OCI-LY1 (cell line): ENCODE measurements around the gene UBE2G1.
"Not testable (repeated sequence)": the region's sequence is repeated elsewhere in the genome, so short reads cannot be mapped to it uniquely, and the experiment has no call there.

Source experiments
- H2AFZ ChIP-seq: fragments of 200-600 bp; sonication (generic), shearing (Covaris generic); 2 replicates; pipeline ENCODE4 v1.6.0; 2014; ENCODE audit warnings: antibody characterized with exemption, mild to moderate bottlenecking, low read length
- H3F3A ChIP-seq: fragments of 200-600 bp; sonication (generic), shearing (Covaris generic); 2 replicates; pipeline ENCODE4 v1.6.0; 2014; ENCODE audit warnings: mild to moderate bottlenecking, antibody characterized with exemption, low read length, moderate library complexity; ENCODE audit not compliant: insufficient read depth
- H3K27ac ChIP-seq: fragments of 200-600 bp; sonication (generic); 2 replicates; pipeline ENCODE4 v1.5.1; 2014; ENCODE audit warnings: low read length, mixed run types, mild to moderate bottlenecking, low read depth; ENCODE audit not compliant: poor library complexity, severe bottlenecking
- H3K27me3 ChIP-seq: fragments of 200-600 bp; sonication (generic); 2 replicates; pipeline ENCODE4 v1.6.0; 2014; ENCODE audit warnings: antibody characterized with exemption, mild to moderate bottlenecking, low read length, moderate library complexity; ENCODE audit not compliant: insufficient read depth
- H3K36me3 ChIP-seq: fragments of 200-600 bp; sonication (generic); 2 replicates; pipeline ENCODE4 v1.6.1; 2014; ENCODE audit warnings: mild to moderate bottlenecking, antibody characterized with exemption, low read length, moderate library complexity, mixed read lengths; ENCODE audit not compliant: insufficient read depth
- H3K4me1 ChIP-seq: fragments of 200-600 bp; sonication (generic); 2 replicates; pipeline ENCODE4 v1.5.1; 2014; ENCODE audit warnings: mild to moderate bottlenecking, low read length, moderate library complexity; ENCODE audit not compliant: insufficient read depth, severe bottlenecking
- H3K4me2 ChIP-seq: fragments of 200-600 bp; sonication (generic), shearing (Covaris generic); 2 replicates; pipeline ENCODE4 v1.6.1; 2014; ENCODE audit warnings: low read length
- H3K4me3 ChIP-seq: fragments of 200-600 bp; sonication (generic); 2 replicates; pipeline ENCODE4 v1.5.1; 2014; ENCODE audit warnings: low read length, low read depth, mild to moderate bottlenecking, mixed read lengths; ENCODE audit not compliant: poor library complexity, severe bottlenecking
- H3K79me2 ChIP-seq: fragments of 200-600 bp; shearing (Covaris generic); 2 replicates; pipeline ENCODE4 v1.6.1; 2016; ENCODE audit warnings: mixed run types, low read length, mixed read lengths; ENCODE audit not compliant: insufficient read depth
- H3K9ac ChIP-seq: fragments of 200-600 bp; sonication (generic), shearing (Covaris generic); 2 replicates; pipeline ENCODE4 v1.6.1; 2014; ENCODE audit warnings: mild to moderate bottlenecking, low read length, mixed read lengths
- H3K9me2 ChIP-seq: fragments of 200-600 bp; sonication (generic), shearing (Covaris generic); 2 replicates; pipeline ENCODE4 v1.6.1; 2014; ENCODE audit warnings: low read depth, mild to moderate bottlenecking, low read length, mixed read lengths
- H3K9me3 ChIP-seq: fragments of 200-600 bp; shearing (Covaris generic); 2 replicates; pipeline ENCODE4 v1.6.1; 2014; ENCODE audit warnings: low read length, mixed read lengths
- H4K20me1 ChIP-seq: fragments of 200-600 bp; sonication (generic), shearing (Covaris generic); 2 replicates; pipeline ENCODE4 v1.6.0; 2016; ENCODE audit warnings: mild to moderate bottlenecking, low read length; ENCODE audit not compliant: insufficient read depth
- CTCF ChIP-seq: fragments of 200-600 bp; sonication (generic), shearing (Covaris generic); IDR thresholded peaks from 2 replicates; pipeline ENCODE4 v1.5.1; 2017; ENCODE audit warnings: mild to moderate bottlenecking, antibody characterized with exemption, low read length, moderate library complexity, mixed read lengths
- EZH2 ChIP-seq: fragments of 200-600 bp; sonication (generic), shearing (Covaris generic); IDR thresholded peaks from 2 replicates; pipeline ENCODE4 v1.8.0; 2017; ENCODE audit warnings: borderline replicate concordance, mixed run types, mild to moderate bottlenecking, antibody characterized with exemption, low read length, moderate library complexity, mixed read lengths

UBE2G1 gene

GRCh38 chr17:4261452-4261851, 105.0 kb downstream of the UBE2G1 start:
- Histone ChIP-seq H3K36me3 (peaks cover 53% of the 10 kb centered on the region), H2AFZ (no peak overlapping the region), H3K79me2 (peaks cover 69% of the 10 kb centered on the region), H4K20me1 (no peaks in the 10 kb centered on the region), H3K9me3 (peaks cover 16% of the 10 kb centered on the region), H3K27ac (no peak overlapping the region), H3K4me1 (peaks cover 25% of the 10 kb centered on the region), H3K27me3 (no peaks in the 10 kb centered on the region), H3K4me3 (no peak overlapping the region), H3K4me2 (no peak overlapping the region), H3K9ac (no peak overlapping the region), H3F3A (peaks cover 5% of the 10 kb centered on the region; the same call in 1 of the 2 replicates), H3K9me2 (no peaks in the 10 kb centered on the region)
- no peak for TF ChIP-seq EZH2
- no peak for TF ChIP-seq CTCF

- no peaks in the 10 kb centered on the region for H3K9me2 ChIP-seq
- H2AFZ ChIP-seq, result no peak overlapping the region
- no peak overlapping the region for H3K4me2 ChIP-seq
- no peaks in the 10 kb centered on the region for H3F3A ChIP-seq
- H3K27ac ChIP-seq, result no peak overlapping the region
- H3K9ac ChIP-seq, result no peak overlapping the region
- H3K27me3 ChIP-seq, result no peaks in the 10 kb centered on the region
- peaks cover 60% of the 10 kb centered on the region for H3K36me3 ChIP-seq
- H4K20me1 ChIP-seq, result no peaks in the 10 kb centered on the region
- H3K79me2 ChIP-seq, result peaks cover 81% of the 10 kb centered on the region
- no peak overlapping the region for H3K4me3 ChIP-seq
- peaks cover 16% of the 10 kb centered on the region for H3K9me3 ChIP-seq
- TF ChIP-seq CTCF (no peak), EZH2 (no peak)
- H3K4me1 ChIP-seq, result peaks cover 11% of the 10 kb centered on the region
Observed at GRCh38 chr17:4258867-4259266, 107.6 kb downstream of the UBE2G1 start.

- no peak for TF ChIP-seq CTCF
- TF ChIP-seq EZH2, result no peak
- no peak overlapping the region for H2AFZ ChIP-seq
- H3K79me2 ChIP-seq, result peaks cover 83% of the 10 kb centered on the region
- H3K36me3 ChIP-seq, result peaks cover 59% of the 10 kb centered on the region
- H3K27ac ChIP-seq, result no peak overlapping the region
- no peaks in the 10 kb centered on the region for H4K20me1 ChIP-seq
- H3K4me3 ChIP-seq, result no peak overlapping the region
- no peaks in the 10 kb centered on the region for H3K27me3 ChIP-seq
- no peaks in the 10 kb centered on the region for H3K9me2 ChIP-seq
- no peaks in the 10 kb centered on the region for H3F3A ChIP-seq
- no peaks in the 10 kb centered on the region for H3K4me1 ChIP-seq
- no peak overlapping the region for H3K9ac ChIP-seq
- peaks cover 16% of the 10 kb centered on the region for H3K9me3 ChIP-seq
- H3K4me2 ChIP-seq, result no peak overlapping the region
Observed at GRCh38 chr17:4256952-4257351, 109.5 kb downstream of the UBE2G1 start.

GRCh38 chr17:4255271-4255670, 111.2 kb downstream of the UBE2G1 start:
- Histone ChIP-seq H3K9me3 (peaks cover 16% of the 10 kb centered on the region), H3K79me2 (peaks cover 81% of the 10 kb centered on the region), H3K36me3 (peaks cover 42% of the 10 kb centered on the region)
- not testable (repeated sequence) for H3K27ac ChIP-seq, H3K4me2 ChIP-seq, H3K4me3 ChIP-seq, H3K9ac ChIP-seq, H3K9me2 ChIP-seq, H3K4me1 ChIP-seq, H3K27me3 ChIP-seq, H2AFZ ChIP-seq, H4K20me1 ChIP-seq, H3F3A ChIP-seq
